Raji (cell line): Measurements from ENCODE around the gene FRAT1.

Experiments
- POLR2A ChIP-seq: IDR thresholded peaks from 2 replicates; pipeline ENCODE4 v1.6.1; 2011; ENCODE audit warnings: low read depth, low read length, control low read depth; ENCODE audit not compliant: insufficient read depth

FRAT1 gene

DNA sequence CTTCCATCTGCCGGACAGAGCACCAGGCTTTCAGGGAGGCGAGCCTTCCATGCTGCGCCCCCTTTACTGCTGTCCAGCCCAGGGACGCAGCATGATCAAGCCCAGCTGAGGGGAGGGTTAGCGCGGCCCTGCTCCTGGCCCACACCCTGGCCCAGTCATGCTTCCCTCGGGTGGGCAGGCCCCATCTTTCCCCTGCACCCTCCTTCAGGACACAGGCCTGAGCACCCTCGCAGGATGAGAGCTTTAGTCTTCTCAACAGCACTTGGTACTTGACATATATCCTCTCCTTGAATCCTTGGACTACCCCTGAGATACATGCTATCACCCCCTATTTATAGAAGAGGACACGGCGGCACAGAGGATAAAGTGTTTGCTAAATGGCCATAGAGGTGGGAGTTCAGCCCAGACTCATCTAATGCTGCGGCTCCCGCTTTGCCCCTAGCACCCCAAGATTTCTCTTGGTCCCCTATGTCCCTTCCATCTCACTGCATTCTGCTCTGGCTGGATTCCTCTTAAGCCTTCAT, 48.1 kb downstream of the FRAT1 start:
- no peak for TF ChIP-seq POLR2A
